ENCODE data around the gene VWA3B.

The VWA3B gene

GRCh38 chr2:98346311-98347236 lies 259.6 kb downstream of the VWA3B start, which contains the start of gene CNGA3:
TSS of gene CNGA3 (plus strand) at chr2:98346456. CDS start at chr2:98369976, 23,520 bp downstream.
- DNase-seq = peak; percentile 25 to 34

GRCh38 chr2:98347298-98348065 lies 260.5 kb downstream of the VWA3B start:
- no peak for DNase-seq

GRCh38 chr2:98348066-98348561 lies 261.1 kb downstream of the VWA3B start:
- no peak for DNase-seq

GRCh38 chr2:98350411-98350810 lies 263.4 kb downstream of the VWA3B start:
- DNase-seq = no peak

- no peak for DNase-seq
Observed at GRCh38 chr2:98355881-98356280, 268.9 kb downstream of the VWA3B start.

- no peak for DNase-seq
Observed at GRCh38 chr2:98356729-98357128, 269.8 kb downstream of the VWA3B start.

- no peak for DNase-seq
Observed at GRCh38 chr2:98357849-98358248, 270.9 kb downstream of the VWA3B start.

- no peak for DNase-seq
Observed at GRCh38 chr2:98359986-98360385, 273.0 kb downstream of the VWA3B start.

All from stimulated activated CD4-positive, alpha-beta T cell treated with anti-CD3 and anti-CD28 coated beads, Interleukin-2, amount 100 ng/mL, for 24 hours (primary cell).